GM18502 (cell line): ENCODE data around the gene INSR.

Experiments used
- ATAC-seq: cut with Tn5 transposase; IDR thresholded peaks from one replicate; pipeline ENCODE4 v1.9.1; 2021; ENCODE audit warnings: mild to moderate bottlenecking; ENCODE audit not compliant: unreplicated experiment, poor library complexity

INSR gene

DNA sequence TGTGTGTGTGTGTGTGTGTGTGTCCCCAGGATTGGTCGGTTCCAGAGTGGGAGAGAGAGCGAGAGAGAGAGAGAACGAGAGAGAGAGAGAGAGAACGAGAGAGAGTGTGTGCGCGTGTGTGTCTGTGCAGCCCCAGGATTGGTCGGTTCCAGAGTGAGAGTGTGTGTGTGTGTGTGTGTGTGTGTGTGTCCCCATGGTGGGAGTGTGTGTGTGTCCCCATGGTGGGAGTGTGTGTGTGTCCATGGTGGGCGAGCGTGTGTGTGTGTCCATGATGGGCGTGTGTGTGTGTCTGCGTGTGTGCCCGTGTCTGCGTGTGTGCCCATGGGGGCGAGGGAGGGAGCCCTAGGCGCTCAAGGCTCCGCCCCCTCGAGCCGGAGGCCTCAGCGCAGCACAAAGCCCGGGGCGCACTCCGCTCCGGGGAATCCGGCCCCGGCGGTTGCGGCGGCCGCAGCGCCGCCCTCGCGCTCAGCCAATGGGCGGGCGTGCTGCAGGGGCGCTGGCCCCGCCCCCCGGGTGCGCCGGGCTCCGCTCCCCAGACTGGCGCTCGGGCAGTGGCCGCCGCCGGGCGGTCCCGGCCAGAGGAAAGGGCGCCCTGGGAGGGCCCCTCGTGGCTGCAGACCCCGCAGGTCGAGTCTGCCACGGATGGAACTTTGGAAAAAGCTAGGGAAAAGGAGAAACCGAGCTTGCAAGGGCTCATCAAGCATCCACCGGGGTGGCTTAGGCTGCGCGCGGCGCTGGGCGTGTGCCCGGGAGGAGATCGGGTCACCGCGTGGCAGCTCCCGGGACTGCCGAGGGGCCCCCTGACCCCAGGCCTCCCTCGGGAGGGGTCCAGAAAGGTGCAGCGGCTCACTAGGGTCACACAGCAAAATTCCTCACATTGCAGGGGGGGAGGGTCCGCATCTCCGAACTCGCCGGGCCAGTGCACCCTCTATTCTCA lies 96.2 kb downstream of the INSR start:
- ATAC-seq = peak; percentile 81

DNA sequence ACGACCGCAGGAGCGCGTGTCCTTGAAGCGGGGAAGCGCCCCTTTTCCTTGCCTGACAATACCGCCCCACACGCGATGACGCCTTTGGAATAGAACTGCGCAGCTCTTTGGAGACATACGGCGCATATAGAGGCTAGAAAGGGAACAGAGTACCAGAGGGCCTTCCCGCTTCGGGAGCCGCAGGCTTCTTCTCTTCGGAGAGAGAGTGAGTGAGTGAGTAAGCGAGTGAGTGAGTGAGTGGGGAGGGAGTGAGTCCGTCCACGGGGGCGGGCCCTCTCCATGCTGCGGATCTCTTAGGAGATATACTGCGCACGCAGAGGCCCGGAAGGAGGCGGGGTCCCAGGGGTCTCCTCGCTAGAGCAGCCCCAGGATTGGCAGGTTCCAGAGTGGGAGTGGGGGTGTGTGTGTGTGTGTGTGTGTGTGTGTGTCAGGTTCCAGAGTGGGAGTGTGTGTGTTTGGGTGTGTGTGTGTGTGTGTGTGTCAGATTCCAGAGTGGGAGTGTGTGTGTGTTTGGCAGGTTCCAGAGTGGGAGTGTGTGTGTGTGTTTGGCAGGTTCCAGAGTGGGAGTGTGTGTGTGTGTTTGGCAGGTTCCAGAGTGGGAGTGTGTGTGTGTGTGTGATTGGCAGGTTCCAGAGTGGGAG lies 97.0 kb downstream of the INSR start:
- ATAC-seq = peak; percentile 61

DNA sequence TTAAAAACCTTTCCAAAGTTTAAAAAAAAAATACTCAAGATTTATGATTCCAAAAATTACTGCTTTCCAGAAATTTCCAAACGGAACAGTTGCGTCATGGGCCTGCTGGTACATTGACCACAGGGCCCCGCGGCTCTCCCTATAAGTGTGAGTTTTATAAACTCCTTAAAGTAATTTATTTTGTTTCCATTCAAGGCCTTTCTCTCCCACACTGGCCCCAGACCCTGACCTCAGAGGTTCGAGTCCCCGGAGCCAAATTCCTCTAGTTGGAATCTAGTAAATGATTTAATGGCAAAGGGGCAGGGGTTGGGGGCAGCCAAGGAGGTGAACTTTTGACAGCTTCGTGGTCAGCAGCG lies 97.5 kb downstream of the INSR start:
- ATAC-seq = no peak

DNA sequence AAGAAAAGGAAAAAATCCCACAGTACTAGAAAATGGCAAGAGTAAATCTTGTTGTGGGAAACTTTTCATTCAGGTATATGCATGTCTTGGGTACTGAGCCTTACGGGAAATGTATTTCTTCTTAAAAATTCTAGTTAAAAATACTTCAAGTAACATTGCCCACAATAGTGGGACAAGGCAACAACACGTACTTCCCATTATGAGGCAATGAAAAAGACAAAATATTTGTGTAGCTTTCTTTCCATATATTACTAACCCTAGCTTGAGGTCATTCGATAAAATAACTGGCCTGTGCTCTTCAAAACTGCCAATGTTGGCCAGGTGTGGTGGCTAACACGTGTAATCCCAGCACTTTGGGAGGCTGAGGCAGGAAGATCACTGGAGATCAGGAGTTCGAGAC lies 99.2 kb downstream of the INSR start:
- ATAC-seq = no peak

DNA sequence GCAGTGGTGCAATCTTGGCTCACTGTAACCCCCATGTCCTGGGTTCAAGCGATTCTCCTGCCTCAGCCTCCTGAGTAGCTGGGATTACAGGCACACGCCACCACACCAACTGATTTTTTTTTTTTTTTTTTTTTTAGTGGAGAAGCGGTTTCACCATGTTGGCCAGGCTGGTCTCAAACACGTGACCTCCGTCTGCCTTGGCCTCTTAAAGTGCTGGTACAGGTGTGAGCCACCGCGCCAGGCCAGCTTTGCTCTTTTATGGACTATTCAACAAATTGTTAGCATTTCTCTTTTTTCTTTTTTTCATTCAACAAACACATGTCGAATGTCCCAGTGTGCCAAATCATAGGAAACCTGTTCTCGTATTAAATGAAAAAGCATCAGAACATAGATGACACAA lies 99.6 kb downstream of the INSR start:
- ATAC-seq = no peak

DNA sequence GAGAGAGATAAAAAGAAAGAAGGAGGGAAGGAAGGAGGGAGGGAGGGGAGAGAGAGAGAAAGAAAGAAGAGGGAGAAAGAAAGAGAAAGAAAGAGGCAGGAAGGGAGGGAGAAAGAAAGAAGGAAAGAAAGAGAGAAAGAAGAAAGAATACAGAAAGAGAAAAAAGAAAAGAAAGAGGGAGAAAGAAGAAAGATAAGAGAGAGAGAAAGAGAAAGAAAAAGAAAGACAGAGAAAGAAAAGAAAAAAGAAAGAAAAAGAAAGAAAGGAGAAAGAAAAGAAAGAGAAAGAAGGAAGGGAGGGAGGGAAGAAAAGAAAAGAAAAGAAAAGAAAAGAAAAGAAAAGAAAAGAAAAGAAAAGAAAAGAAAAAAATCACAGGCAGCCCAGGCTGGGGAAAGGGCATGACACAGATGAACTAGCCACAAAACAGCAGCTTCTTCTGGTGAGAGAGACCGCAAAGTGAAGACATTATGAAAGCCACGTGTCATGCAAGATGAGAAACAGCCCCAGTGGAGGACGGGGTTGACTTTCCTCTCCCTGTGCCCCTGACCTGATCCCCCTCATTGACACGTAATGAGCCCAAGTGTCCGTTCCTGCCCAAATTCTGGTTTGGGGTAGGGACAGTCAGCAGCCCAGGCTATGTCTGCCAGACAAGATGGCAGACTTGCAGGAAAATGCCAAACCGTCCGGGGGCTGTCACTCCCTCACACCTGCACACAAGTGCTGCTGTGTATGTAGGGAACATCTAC lies 102.1 kb downstream of the INSR start:
- no peak for ATAC-seq

DNA sequence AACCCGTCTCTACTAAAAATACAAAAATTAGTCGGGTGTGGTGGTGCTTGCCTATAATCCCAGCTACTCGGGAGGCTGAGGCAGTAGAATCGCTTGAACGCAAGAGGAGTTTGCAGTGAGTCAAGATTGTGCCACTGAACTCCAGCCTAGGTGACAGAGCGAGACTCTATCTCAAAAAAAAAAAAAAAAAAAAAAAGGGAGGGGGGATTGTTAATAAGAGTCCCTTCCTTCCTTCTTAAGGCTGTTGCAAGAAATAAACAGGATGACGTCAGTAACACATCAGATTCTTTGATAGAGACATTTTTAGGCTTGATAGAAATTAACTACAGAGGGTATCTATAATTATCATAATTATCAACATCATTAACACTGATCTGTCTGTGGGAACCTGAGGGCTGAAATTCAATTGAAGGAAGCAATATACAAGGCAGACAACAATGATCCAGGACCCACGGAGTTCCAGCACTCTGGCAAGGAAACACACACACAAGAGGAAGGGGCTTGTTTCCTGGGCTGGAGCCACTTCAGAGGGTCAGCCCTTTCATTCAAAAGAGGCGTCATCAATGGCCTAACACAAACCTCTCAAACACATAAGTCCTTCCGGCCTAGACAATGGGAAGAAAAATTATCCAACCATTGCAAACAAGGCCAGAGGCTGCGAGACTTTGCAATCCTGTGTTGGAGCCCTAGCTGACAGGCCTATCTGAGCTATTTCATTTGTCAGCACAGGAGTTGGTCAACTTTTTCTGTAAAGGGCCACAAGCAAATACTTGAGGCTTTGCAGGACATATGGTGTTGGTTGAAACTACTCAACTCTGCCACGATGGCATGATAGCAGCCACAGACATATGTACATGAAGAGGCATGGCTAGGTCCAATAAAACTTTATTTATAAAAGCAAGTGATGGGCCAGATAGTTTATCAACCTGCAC lies 105.2 kb downstream of the INSR start:
- no peak for ATAC-seq

DNA sequence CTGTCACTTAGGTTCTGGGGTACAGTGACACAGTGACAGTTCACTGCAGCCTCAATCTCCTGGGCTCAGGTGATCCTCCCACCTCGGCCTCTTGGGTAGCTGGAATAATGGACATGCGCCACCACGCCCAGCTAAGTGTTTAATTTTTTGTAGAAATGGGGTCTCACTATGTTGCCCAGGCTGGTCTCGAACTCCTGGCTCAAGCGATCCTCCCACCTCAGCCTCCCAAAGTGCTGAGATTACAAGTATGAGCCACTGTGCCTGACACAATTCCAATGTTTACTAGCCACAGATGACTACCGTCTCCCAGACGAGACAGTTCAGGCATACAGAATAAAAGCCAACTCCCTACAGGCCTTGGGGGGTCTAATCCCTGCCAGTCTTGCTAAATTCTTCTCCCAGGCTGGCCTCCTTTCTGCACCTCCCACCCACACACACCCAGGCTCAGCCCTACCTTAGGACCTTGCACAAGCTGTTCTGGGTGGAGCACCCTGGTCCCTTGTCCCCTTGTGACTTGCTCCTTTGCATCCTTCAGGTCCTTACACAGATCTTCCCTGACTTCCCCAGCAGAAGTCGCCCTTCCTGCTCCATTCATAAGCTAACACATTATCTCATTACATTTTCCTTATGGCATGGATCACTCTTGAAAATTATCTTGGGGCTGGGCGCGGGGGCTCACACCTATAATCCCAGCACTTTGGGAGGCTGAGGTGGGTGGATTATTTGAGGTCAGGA lies 106.4 kb downstream of the INSR start:
- no peak for ATAC-seq

DNA sequence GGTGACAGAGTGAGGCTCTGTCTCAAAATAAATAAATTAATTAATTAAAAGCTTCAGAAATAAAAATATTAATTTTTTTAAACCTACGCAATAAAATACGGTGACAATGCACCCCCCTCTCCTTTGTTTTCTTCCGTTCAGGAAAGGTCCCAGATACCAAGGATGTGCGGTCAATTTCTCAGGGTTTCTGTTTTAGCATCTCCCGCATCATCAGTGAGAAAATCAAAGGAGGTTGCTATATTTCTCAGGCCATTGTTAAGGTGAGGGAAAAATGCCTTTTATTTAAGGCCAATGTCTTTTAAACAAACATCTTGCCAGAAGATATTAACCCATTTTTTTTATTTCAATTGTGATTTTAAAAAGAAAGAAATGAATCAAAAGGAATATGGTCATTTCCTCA lies 111.7 kb downstream of the INSR start:
- no peak for ATAC-seq

DNA sequence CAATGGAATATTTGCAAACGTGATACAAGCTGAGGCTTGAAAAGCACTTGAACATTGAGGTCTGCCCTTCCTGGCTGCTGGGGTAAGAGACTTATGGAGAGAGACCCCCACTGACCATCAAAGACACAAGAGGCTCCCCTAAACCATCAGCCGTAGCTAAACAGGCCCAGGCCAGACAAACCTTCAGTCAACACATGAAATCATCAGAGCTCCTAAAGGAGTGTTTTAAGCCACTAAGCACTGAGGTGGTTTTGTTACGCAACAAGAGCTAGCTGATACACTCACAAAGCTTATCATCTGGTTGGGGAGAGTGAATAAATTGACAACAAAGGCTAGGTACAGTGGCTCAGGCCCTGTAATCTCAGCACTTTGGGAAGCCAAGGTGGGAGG lies 114.3 kb downstream of the INSR start:
- no peak for ATAC-seq

DNA sequence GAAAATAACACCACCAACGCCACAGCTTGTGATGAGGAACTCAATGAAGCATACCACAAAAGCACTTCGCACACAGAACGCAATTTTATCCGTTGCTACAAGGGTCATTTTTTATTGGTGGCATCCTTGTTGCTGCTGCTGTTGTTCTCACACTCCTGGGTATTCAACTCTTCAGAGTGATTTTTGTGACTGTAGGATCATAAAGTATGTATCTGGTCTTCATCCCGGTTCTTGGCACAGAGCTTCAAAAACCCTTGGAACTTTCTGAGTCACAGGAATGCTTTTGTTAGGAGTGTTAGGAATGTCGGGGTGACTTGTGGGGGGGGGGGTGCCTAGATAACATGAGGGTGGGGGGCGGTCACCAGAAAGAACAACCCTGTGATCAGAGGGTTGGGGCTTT lies 116.3 kb downstream of the INSR start:
- no peak for ATAC-seq

DNA sequence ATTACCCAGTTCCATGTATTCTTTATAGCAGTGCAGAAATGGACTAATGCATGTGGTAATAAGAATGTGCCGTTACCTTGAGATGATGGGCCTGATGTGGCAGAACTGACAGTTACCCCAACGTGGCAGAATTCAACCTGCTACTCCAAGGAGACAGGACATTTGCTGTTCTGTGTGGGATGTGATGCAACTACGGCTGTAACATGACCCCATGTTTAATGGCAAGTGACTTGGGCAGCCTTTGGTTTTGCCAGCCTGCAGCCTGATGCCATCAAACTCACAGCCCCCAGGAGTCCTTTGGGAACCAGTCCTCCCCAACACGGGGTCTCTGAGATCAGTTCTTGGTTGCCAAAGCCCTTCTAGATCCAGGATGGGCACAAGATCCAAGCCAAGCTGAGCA lies 117.4 kb downstream of the INSR start:
- ATAC-seq = no peak

DNA sequence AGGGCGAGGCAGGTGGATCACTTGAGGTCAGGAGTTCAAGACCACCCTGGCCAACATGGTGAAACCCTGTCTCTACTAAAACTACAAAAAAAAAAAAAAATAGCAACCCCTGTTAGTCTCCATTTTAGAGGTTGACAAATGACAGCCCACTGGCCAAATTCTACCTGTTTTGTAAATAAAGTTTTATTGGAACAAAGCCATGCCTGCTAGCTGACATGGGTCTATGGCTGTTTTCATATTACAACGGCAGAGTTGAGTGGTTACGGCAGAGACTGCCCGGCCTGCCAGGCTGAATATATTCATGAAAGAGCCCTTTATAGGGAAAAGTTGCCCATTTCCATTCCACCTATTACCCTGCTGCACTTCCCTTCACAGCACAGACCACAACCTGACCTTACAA lies 121.4 kb downstream of the INSR start:
- ATAC-seq = no peak

DNA sequence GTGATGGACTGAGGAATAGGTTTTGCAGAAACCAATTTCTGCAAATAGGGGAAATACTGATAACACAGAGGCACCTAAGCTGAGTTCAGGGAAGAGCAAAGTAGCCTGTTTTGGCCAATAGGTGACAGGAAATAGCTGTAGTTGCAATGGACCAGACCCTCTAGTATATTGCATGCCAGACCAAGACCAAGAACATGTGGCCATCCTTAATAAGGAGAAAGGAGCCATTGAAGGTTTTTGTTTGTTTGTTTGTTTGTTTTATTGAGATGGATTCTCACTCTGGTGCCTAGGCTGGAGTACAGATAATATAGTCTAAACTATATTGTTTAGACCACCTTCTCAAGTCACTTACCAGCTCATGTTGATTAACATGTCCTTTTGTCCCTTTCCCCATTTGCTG lies 123.2 kb downstream of the INSR start:
- ATAC-seq = no peak

DNA sequence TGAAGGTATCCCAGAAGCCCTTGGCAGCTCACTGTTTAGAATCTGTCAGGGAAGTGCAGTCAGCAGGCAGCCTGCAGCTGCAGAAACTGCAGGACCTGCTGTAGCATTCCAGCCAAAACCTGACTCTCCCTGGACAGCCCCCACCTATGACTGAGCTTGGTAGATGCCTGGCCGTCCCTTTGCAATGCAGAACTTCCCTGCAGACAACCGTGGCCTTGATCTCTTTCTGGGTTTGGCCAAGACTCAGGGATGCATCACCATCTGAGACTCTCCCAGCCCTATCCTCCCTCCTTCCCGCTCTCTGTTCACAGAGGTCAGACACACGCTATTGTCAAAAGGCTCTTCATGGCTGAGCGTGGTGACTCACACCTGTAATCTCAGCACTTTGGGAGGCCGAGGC lies 125.3 kb downstream of the INSR start:
- no peak for ATAC-seq

DNA sequence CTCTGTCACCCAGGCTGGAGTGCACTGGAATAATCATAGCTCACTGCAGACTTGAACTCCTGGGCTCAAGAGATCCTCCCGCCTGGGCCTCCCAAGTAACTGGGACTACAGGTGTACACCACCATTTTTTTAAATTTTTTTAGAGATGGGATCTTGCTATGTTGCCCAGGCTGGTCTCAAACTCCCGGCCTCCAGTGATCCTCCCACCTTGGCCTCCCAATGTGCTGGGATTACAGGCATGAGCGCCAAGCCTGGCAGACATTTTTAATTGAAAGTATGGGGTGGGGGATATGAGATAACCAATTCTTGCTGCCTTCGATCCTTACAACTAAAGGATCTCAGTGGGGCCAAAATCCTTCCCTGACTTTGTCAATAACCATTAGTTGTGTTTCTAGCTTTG lies 132.9 kb downstream of the INSR start:
- no peak for ATAC-seq

DNA sequence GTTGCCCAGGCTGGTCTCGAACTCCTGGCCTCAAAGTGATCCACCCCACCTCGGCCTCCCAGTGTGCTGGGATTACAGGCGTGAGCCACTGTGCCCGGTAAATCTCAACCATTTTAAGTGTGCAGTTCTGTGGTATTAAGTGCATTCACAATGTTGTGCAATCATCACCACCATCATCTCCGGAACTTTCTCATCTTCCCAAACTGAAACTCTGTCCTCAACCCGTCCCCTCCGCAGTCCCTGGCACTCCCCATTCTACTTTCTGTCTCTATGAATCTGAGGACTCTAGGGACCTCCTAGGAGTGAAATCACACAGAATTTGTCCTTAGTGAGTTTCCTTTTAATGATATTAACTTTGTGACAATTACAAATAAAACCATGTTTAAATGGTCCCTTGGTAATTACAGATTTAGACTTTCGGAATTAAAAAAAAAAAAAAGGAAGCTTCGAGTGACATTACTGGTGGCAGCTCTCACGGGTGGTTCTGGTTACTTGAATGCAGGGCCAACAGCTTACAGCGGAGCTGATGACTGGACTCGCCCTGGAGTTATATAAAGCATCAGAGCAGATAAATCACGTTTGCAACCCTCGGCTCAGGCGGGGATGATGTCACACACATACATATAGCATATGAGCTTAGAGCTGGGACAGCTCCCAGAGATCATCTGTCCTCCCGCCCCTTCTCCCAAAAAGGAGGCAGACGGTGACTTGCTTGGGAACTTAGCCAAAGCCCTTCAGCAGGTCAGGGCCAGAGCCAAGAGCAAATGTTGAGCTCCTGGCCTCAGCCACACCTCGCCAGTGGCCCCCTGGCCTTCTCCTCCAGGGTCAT lies 134.9 kb downstream of the INSR start:
- ATAC-seq = no peak

DNA sequence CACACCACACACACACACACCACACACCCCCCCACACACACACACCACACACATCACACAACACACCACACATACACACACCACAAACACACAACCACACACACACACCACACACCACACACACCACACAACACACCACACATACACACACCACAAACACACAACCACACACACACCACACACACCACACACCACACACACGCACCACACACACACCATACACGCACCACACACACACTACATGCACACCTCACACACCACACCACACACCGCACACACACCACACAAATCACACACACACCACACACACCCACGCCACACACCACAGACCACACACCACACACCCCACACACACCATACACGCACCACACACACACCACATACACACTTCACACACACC lies 141.2 kb downstream of the INSR start:
- no peak for ATAC-seq

DNA sequence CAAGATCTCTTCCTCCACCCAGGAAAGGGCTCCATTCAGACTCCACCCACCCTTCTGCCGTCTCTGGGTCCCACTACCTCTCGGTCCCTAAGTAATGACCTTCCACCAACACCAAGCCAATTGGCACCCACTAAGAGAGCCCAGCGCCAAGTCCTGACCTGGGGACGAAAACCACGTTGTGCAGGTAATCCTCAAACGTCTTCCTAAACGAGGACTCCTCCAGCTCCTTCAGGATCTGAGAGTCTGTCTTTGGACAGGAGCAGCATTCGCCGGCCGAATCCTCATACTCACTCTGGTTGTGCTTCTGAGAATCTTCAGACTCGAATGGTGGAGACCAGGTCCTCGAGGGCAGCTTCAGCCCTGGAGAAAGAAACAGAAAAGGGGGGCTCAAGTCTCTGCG lies 141.6 kb downstream of the INSR start:
- no peak for ATAC-seq
